Esophagus squamous epithelium (tissue), 5 donors: ENCODE measurements around the gene MAP7D3. TPM values are rescaled to one million over a fixed set of nuclear protein-coding genes. Genes with fewer than 3 reads are reported as not detected.

Experiments used
- DNase-seq: peaks from one replicate; lab custom pipeline; 2025; lab: John Stamatoyannopoulos, UW
- H3K27ac ChIP-seq, 4 donors: fragments of 200-600 bp; sonication (generic); one replicate each; pipeline ENCODE4 v1.5.1; 2016 to 2019; ENCODE audit warnings: mild to moderate bottlenecking in 1 of 4
- H3K27me3 ChIP-seq, 4 donors: fragments of 200-600 bp; sonication (generic); 1 replicate in 3 of 4; 2 replicates in 1 of 4; pipeline versions ENCODE4 v1.5.1 to v1.6.0; 2017 to 2021; ENCODE audit warnings: antibody characterized with exemption in 1 of 4
- H3K36me3 ChIP-seq, 3 donors: fragments of 200-600 bp; sonication (generic); one replicate each; pipeline ENCODE4 v1.5.1; 2016 to 2019
- H3K4me1 ChIP-seq, 3 donors: fragments of 200-600 bp; sonication (generic); one replicate each; pipeline ENCODE4 v1.5.1; 2017 to 2019
- H3K4me3 ChIP-seq, 4 donors: fragments of 200-600 bp; sonication (generic); 1 replicate in 3 of 4; 2 replicates in 1 of 4; pipeline ENCODE4 v1.5.1; 2016 to 2019; ENCODE audit warnings: mild to moderate bottlenecking in 2 of 4, moderate library complexity in 1 of 4
- H3K9me3 ChIP-seq, 3 donors: fragments of 200-600 bp; sonication (generic); one replicate each; pipeline ENCODE4 v1.5.1; 2016 to 2019
- POLR2A ChIP-seq, 4 donors: fragments of 450-650 bp; IDR thresholded peaks; one replicate each; pipeline ENCODE4 v1.6.1; 2017; ENCODE audit warnings: antibody characterized with exemption in 4 of 4, mild to moderate bottlenecking in 4 of 4, moderate library complexity in 3 of 4
- WGBS, 2 donors: methylation state at CpG; one replicate each; pipeline ENCODE4 v1.1.5; 2018; 5-methylcytosine and 5-hydroxymethylcytosine counted together
- intact Hi-C: fragments of 100-400 bp; cut with DNase I; formaldehyde crosslinking; loops from one replicate; pipeline ENCODE4 v1.15.0; 2022
- total RNA-seq, 4 donors: library from RNA; depleted of rRNA; stranded (reverse); fragments of >200 nt; gene quantifications; one replicate each; pipeline ENCODE4 v1.1.0, GENCODE V29; 2016
- TF ChIP-seq, protein P1 (sequence below), 6 experiments: fragments of 450-650 bp in 4 of 6; fragments of 200-600 bp in 2 of 6; sonication (generic) in 2 of 6; IDR thresholded peaks; one replicate each; pipeline ENCODE4 v1.5.1; 2016 to 2019; ENCODE audit warnings: antibody characterized with exemption in 6 of 6, mild to moderate bottlenecking in 4 of 6, moderate library complexity in 4 of 6
- donor health status: DM: yes; HTN: yes; CAD: no.

Gene MAP7D3
- total RNA-seq, 4 donors from 2014 or later: 1.3 to 11.8 (median 6.4) TPM

DNA sequence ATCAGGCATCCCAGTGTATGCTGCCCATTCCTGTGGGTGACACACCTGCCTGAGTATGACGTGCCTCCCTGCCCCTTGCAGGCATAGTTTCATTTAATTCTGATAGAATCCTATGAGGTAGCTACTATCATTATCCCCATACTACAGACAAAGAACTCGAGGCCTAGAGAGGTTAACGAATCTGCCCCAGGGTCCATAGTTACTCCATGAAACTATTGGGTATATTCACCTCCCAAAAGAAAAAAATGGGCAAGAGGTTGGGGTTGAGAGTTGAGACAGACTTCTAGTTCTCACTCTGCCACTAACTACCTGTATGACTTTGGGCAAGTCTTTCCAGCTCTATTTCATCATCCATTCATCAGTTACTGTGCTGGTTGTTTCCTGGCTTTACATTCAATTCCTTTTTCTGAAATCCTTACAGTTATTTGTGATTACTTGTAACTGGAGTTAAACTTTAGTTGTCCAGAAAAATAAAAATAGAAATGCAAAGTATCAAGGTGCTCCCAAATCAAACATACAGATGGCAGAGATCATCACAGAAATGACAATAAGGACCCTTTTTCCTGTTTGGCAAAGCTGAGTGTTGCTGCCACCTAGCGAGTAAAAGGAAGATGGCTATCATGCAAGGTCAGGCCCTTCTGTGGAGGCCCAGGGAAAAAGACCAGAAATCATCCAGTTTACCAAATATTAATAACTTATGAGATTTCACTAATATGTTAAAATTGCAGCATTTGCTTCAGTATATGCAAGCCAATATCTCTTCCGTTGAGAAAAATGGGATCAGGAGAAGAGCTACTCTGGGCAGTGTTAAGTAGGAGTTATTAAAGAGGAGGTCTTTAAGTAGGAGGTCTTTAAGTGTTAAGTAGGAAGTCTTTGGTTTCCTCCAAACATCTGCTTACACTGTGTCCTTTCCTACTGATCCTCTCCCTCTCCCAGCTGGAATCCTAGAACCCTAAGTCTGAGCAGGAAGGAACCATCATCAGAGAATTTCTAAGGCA lies 17.1 kb upstream of the MAP7D3 start:
- Histone ChIP-seq H3K9me3 (no peaks in the 10 kb centered on the region), H3K4me1 (no peaks in the 10 kb centered on the region), H3K36me3 (no peaks in the 10 kb centered on the region), H3K27ac (no peak overlapping the region), H3K27me3 (no peaks in the 10 kb centered on the region), H3K4me3 (no peak overlapping the region)
- TF ChIP-seq POLR2A (IDR thresholded peaks at IDR 0.05): no peak
- TF ChIP-seq, protein P1, sequence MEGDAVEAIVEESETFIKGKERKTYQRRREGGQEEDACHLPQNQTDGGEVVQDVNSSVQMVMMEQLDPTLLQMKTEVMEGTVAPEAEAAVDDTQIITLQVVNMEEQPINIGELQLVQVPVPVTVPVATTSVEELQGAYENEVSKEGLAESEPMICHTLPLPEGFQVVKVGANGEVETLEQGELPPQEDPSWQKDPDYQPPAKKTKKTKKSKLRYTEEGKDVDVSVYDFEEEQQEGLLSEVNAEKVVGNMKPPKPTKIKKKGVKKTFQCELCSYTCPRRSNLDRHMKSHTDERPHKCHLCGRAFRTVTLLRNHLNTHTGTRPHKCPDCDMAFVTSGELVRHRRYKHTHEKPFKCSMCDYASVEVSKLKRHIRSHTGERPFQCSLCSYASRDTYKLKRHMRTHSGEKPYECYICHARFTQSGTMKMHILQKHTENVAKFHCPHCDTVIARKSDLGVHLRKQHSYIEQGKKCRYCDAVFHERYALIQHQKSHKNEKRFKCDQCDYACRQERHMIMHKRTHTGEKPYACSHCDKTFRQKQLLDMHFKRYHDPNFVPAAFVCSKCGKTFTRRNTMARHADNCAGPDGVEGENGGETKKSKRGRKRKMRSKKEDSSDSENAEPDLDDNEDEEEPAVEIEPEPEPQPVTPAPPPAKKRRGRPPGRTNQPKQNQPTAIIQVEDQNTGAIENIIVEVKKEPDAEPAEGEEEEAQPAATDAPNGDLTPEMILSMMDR (IDR thresholded peaks at IDR 0.05): peak; percentile 38 to 78 (median 51)
- intact Hi-C loops: no loop called here
- 40% methylated on average over 4 to 5 of the region's 5 CpGs for WGBS, 2 donors
- no peak for DNase-seq

DNA sequence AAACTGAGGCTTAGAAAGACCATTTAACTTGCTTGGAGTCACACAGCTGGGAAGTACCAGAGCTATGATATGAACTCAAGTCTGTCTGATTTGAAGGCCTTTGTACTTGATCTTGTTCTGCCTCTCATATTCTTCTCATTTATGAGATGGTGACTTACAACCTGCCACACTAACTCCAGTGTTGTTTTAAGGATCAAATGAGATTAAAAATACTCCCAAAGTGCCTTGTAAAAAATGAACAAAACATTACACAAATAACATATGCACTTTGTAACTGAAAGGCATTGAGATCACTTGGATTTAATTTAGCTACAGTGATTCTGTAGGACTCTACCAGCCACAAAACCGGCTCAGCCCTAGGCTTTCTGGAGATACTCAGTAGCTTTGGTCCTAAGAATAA lies 15.6 kb upstream of the MAP7D3 start:
- no peaks in the 10 kb centered on the region for H3K9me3 ChIP-seq
- no peak overlapping the region for H3K4me3 ChIP-seq
- intact Hi-C loops: no loop called here
- H3K36me3 ChIP-seq: no peaks in the 10 kb centered on the region
- WGBS, 2 donors: 70 to 83% methylated on average over 1 of the region's 1 CpG
- no peaks in the 10 kb centered on the region for H3K4me1 ChIP-seq
- no peak overlapping the region for H3K27ac ChIP-seq
- TF ChIP-seq, protein P1 (IDR thresholded peaks at IDR 0.05): no peak
- no peak for TF ChIP-seq POLR2A (IDR thresholded peaks at IDR 0.05)
- no peaks in the 10 kb centered on the region for H3K27me3 ChIP-seq
- DNase-seq: no peak

DNA sequence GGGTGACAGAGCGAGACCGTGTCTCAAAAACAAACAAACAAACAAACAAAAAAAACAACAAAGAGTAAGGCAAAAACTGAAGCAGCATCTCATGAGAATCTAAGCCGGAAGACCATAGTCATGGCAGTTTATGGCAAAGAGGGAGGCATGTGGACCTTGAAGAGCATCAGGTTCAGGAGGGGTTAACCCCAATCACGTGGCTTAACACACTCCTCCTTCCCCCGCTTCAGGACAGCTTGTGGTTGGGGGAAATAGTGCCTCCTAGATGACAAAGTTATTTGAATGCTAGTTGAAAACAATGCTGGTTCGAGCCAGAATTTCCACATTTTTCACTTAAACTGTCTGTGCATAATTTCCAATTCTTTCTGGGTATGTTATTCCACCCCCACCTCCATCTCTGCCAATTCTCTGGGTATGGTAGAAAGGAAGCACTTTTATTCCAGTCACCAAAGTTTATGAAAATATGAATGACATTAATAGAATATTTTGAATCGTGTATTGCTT lies 11.7 kb upstream of the MAP7D3 start:
- intact Hi-C loops: no loop called here
- WGBS, 2 donors: 65 to 69% methylated on average over 7 of the region's 7 CpGs
- TF ChIP-seq, protein P1 (IDR thresholded peaks at IDR 0.05): no peak
- no peak for TF ChIP-seq POLR2A (IDR thresholded peaks at IDR 0.05)
- H3K9me3 ChIP-seq: no peaks in the 10 kb centered on the region
- H3K27me3 ChIP-seq: no peaks in the 10 kb centered on the region
- peaks cover 0 to 4% (median 0%) of the 10 kb centered on the region in 3 donors for H3K4me1 ChIP-seq
- no peaks in the 10 kb centered on the region for H3K36me3 ChIP-seq
- DNase-seq: no peak
- H3K4me3 ChIP-seq: no peak overlapping the region
- peak overlapping the region in 1 of 4 donors; percentile 18 for H3K27ac ChIP-seq

DNA sequence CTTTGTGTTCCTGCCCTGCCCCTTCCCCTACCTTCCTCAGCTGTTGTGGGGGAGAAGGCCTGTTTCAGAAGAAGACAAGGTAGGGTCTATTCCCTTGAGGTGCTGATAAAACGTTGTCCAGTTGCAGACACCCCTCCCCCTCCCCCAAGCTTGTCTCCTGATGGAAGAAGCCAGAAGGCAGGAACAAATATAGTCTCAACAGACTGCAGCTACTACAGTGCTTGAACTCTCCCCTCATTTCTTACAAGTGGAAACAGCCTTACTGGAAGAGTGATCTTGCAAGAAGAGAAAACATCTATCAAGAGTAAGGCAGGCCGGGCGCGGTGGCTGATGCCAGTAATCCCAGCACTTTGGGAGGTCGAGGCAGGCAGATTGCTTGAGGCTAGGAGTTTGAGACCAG lies 11.0 kb upstream of the MAP7D3 start:
- H3K9me3 ChIP-seq: no peaks in the 10 kb centered on the region
- peaks cover 0 to 4% (median 0%) of the 10 kb centered on the region in 3 donors for H3K4me1 ChIP-seq
- H3K27me3 ChIP-seq: no peaks in the 10 kb centered on the region
- DNase-seq: no peak
- WGBS, 2 donors: 40 to 73% methylated on average over 1 to 5 of the region's 5 CpGs
- no peaks in the 10 kb centered on the region for H3K36me3 ChIP-seq
- intact Hi-C loops: no loop called here
- TF ChIP-seq, protein P1 (IDR thresholded peaks at IDR 0.05): no peak
- TF ChIP-seq POLR2A (IDR thresholded peaks at IDR 0.05): no peak
- no peak overlapping the region for H3K4me3 ChIP-seq
- H3K27ac ChIP-seq: peak overlapping the region in 1 of 4 donors; percentile 18

GRCh38 chrX:136261321-136261720 lies 10.1 kb upstream of the MAP7D3 start:
- peaks cover 0 to 4% (median 0%) of the 10 kb centered on the region in 3 donors for H3K4me1 ChIP-seq
- intact Hi-C loops: no loop called here
- no peaks in the 10 kb centered on the region for H3K9me3 ChIP-seq
- no peaks in the 10 kb centered on the region for H3K36me3 ChIP-seq
- H3K27ac ChIP-seq: peak overlapping the region in 2 of 4 donors; percentile 25 to 44
- DNase-seq: no peak
- 71 to 73% methylated on average over 7 of the region's 7 CpGs for WGBS, 2 donors
- H3K27me3 ChIP-seq: no peaks in the 10 kb centered on the region
- TF ChIP-seq, protein P1 (IDR thresholded peaks at IDR 0.05): no peak
- no peak for TF ChIP-seq POLR2A (IDR thresholded peaks at IDR 0.05)
- H3K4me3 ChIP-seq: no peak overlapping the region
